HG03575 (cell line): Measurements from ENCODE around the gene WNT3A.

Experiments used
- ATAC-seq: cut with Tn5 transposase; IDR thresholded peaks from one replicate; pipeline ENCODE4 v1.9.1; 2021; ENCODE audit not compliant: unreplicated experiment, insufficient number of reproducible peaks, low FRiP score; ENCODE audit errors: extremely low read depth

WNT3A gene

GRCh38 chr1:227998374-227999055, 8.3 kb upstream of the WNT3A start:
- no peak for ATAC-seq

DNA sequence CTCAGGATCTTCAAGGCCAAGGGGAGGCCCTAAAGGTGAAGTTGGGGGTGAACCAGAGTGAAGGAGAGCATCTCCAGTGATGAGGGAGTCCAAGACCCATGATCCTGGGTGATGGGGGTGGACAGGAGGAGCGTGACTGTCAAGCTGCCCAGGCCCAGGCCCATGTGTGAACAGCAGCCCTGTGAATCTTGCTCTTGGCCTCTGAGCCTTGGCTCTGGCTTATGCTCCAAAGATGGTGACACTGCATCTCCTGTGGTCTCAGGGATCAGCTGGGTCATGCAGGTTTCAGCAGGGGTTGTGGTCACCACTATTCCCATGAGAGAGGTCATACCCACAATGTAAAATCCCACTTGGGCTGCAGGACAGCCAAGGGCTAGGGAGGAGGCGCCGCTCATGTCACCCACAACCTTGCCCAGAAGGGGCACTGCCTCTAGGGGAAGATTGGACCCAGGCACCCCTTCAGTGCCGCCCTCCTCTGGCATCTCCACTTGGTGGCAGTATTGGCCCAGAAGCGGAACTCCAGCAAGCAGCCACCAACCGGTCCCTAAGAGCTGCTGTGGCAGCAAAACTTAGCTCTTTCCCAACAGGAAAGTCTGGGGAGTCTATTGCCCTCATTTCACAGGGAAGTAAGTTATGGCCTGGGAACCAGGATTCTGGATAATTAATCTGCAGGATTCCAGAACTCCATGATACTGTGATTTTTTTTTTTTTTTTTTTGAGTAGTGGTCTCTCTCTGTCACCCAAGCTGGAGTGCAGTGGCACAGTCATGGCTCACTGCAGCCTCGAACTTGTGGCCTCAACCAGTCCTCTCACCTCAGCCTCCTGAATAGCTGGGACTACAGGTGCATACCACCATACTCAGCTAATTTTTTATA, 7.5 kb upstream of the WNT3A start:
- ATAC-seq, result no peak

DNA sequence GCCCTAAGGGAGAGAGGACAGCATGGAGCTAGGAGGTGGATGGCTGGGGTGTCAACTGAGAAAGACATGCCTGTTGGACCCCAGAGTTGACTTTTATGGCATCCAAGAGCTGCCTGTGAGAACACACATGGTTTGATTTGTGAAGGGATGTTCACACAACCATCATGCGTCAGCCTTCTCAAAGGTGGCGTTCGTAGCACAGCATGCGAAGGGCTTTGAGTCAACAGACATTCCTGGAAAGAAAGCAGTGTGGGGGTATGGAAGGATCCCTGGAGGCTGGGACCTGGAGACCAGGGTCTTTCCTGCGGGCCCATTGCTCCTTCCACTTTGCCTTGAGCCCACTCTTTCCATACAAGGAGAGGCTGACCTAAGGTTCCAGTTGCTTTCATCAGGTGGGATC, 6.4 kb upstream of the WNT3A start:
- no peak for ATAC-seq

DNA sequence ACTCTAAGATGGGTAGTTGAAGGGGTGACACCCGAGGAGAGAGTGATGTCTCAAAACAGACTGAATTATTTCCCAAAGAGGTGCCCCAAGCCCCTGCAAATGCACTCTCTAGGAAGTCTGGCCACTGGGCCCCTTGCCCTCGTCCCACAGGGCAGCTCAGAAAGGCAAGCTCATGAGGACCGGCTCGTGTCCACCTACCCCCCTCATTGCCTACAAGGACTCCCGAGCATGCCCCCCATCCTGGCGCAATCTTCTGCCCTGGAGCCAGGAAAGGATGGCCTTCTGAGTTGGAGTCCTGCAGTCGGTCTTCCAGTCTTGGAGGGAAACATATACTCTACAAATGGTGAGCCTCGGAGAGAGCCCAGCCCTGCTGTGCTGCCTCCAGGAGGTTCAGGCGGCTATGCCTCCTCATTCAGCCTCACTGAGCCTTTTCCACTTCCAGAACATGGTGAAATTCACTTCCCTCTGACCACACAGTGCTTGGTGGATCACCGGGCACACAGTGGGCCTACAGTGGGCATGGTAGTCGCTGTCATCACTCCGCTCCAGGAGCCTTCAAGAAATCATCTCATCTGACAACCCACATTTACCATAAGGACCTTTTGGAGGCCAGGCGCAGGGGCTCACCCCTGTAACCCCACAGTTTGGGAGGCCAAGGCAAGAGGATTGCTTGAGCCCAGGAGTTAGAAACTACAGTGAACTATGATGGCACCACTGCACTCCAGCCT, 5.8 kb upstream of the WNT3A start:
- ATAC-seq, result no peak

GRCh38 chr1:228001738-228002535, 4.9 kb upstream of the WNT3A start:
- no peak for ATAC-seq

GRCh38 chr1:228002792-228003191, 4.0 kb upstream of the WNT3A start:
- no peak for ATAC-seq

GRCh38 chr1:228003461-228004330, 3.1 kb upstream of the WNT3A start:
- no peak for ATAC-seq

- ATAC-seq, result no peak
Measured at GRCh38 chr1:228004331-228004855, 2.4 kb upstream of the WNT3A start.

DNA sequence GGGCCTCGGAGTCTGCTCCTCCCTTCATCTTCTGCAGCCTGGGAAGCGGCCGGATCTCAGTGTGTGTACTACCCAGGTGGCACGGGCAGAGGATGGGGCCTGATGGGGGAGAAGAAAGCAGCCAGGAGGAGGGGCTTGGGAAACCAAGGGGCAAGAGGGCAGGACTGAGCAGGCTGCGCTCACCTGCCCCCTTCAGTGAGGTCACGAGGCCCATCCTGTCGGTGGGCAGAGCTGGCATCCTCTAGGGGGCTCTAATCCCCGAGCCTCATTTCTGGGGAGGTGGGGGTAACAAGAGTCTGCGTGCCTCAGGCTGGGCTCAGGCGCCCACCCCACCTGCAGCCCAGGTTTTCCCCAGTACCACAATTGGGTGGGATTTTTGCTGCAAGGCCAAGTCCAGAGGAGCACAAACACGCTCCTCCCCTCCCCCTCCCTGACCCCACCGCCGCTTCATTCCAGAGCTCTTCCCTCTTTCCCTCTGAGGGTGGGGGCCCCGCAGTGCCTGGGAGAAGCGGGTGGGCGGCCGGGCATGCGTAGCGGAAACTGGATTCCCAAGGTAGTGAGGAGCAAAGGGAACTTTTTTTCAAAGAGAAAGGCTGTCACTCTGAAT, 1.8 kb upstream of the WNT3A start:
- no peak for ATAC-seq

DNA sequence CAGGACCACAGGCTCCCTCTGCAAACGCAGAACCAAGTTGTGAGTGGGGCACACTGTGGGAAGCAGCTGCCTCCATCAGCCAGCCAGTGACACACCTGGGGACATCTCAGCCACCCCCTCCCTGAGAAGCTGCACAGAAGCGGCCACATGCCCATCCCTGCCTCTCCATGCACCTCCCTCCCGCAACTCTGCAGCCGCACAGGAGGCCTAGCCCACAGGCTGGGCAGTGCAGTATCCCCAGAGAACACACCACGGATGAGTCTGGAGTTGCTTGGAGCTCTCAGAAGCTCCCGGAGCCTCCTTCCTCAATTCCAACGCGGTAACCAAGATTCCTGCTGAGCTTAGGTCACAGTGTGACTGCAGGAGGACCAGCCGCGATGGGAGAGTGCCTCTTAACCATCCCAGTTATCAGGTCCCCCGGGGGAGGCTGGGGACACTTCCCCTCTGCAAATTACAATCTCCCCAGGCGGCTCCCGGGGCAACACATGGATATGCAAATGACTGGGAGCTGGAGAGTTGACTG, 1.2 kb upstream of the WNT3A start:
- no peak for ATAC-seq

DNA sequence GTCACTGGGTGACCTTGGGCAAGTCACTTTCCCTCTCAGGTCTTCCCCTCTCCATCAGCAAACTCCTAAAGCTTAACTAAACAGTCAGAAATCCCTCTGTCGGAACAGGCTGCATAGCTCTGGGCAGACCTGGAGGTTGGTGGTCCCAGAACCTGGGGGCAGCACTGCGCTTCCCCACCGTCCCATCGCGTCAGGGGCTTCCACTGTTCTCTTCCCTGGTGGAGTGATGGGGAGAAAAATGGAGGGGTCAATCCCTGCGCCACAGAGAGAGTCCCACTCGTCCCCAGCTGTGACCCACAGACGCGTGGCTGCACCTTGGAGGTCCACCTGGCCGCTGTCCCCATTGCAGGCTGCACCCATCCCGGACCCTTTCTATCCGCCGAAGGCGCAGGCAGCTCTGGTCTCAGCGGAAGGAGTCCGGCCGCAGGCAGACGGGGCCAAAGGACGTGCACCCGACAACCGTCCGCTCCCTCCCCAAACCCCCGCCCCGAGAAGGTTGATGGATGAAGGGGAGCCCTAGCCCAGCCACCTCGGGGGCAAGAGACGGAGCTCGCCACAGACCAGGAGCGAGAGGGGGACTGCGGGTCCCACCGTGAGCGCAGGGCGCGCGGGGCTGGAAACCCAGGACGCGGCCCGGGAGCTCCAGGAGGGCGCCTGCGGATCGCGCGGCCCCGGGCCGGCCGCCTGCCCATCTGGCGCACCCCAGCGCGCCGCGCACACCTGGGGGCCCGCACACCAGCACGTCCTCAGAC, 588 bp upstream of the WNT3A start:
- no peak for ATAC-seq

DNA sequence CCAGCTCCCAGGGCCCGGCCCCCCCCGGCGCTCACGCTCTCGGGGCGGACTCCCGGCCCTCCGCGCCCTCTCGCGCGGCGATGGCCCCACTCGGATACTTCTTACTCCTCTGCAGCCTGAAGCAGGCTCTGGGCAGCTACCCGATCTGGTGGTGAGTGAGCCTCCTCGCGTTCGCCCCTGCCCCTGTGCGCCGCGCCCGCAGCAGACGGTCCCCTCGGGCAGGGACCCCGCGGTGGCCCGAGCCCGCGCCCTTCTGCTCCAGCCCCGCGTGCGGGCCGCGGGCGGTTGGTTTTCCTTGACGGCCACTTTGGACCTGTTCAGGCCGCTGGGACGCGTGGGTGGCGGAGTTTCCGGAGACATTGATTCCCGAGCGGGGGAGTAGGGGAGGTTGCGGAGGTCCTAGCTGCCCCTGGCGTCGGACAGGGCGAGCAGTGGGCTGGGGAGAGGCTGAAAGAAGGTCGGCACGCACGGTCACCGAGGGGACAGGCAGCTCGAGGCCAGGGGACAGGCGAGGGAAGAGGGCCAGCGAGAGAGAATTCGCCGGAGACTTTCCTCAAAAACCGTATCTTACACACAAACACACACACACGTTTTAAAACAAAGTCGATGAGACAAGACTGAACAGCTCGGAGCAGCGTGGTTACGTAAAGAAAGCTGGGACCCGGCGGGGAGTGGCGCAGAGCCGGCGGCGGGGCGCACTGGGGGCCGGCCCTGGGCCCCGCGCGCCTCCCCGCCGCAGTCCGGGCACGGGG, 427 bp downstream of the WNT3A start:
- ATAC-seq, result no peak

- ATAC-seq, result no peak
Measured at GRCh38 chr1:228007801-228008341, 1.1 kb downstream of the WNT3A start.

GRCh38 chr1:228008391-228009115, 1.8 kb downstream of the WNT3A start:
- no peak for ATAC-seq

DNA sequence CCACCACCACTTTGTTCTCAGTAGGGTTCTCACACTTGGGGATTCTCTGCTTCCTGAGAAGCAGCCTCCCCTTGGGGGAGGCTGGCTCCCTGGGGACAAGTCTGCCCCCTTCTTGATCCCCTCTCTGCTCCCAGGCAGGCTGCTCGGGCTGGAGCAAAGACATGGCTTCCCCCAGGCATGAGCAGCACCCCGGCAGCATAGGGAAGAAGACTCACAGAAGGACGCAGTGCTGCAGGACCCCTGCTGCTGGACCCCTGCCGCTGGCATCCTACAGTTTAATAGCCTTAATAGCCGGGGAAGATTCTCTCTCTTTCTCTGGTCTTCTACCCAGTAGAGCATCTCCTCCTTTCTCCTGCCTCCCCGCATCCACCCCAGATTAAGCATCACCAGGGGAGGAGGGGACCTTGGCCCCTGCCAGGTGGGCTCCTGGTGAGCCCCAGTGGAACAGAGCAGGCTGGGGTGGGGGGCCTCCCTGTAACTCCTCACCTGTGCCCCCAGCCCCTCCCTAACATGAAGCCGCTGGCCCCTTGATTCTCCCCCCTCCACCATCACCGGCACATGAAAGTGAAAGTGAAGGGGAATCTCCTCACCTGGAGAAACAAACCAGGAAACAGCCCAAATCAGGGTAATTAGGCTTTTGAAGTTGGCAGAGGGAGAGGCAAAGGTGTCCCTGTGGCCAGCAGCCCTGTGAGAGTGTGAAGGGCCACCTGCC, 2.5 kb downstream of the WNT3A start:
- ATAC-seq, result no peak
